SIG-M5 treated with dmso at 0.1 percent for 504 hours (cell line): ENCODE data around the gene SPRED3.

ENCODE experiments used
- DNase-seq: peaks from one replicate; lab custom pipeline; 2025; ENCODE audit not compliant: unreplicated experiment; lab: John Stamatoyannopoulos, UW

Gene SPRED3

GRCh38 chr19:38371081-38371480, 17.4 kb upstream of the SPRED3 start:
- no peak for DNase-seq

GRCh38 chr19:38373907-38374331, 14.6 kb upstream of the SPRED3 start:
- no peak for DNase-seq

GRCh38 chr19:38374332-38375097, 14.0 kb upstream of the SPRED3 start, which contains the start of gene PSMD8:
Gene PSMD8 (plus strand): TSS chr19:38374571. CDS start chr19:38374602, 31 bp downstream.
- peak; percentile 99 for DNase-seq

GRCh38 chr19:38375098-38375493, 13.4 kb upstream of the SPRED3 start:
- no peak for DNase-seq

- no peak for DNase-seq
Observed at GRCh38 chr19:38375748-38376147, 12.7 kb upstream of the SPRED3 start.

GRCh38 chr19:38376576-38376975, 11.9 kb upstream of the SPRED3 start:
- DNase-seq: no peak

GRCh38 chr19:38377052-38377451, 11.4 kb upstream of the SPRED3 start:
- DNase-seq: no peak

GRCh38 chr19:38378866-38379265, 9.6 kb upstream of the SPRED3 start:
- no peak for DNase-seq

- no peak for DNase-seq
Observed at GRCh38 chr19:38381138-38381537, 7.4 kb upstream of the SPRED3 start.

- DNase-seq: no peak
Observed at GRCh38 chr19:38383184-38383583, 5.3 kb upstream of the SPRED3 start.

GRCh38 chr19:38383743-38384142, 4.8 kb upstream of the SPRED3 start:
- DNase-seq: no peak

GRCh38 chr19:38384209-38385027, 4.1 kb upstream of the SPRED3 start:
- DNase-seq: no peak

- DNase-seq: no peak
Observed at GRCh38 chr19:38385057-38385803, 3.3 kb upstream of the SPRED3 start.

GRCh38 chr19:38385804-38386257, 2.7 kb upstream of the SPRED3 start:
- no peak for DNase-seq

- DNase-seq: no peak
Observed at GRCh38 chr19:38386300-38386970, 2.1 kb upstream of the SPRED3 start.

- DNase-seq: peak; percentile 33
Observed at GRCh38 chr19:38386971-38387549, 1.4 kb upstream of the SPRED3 start.

GRCh38 chr19:38387550-38388348, 748 bp upstream of the SPRED3 start, which contains the start of gene GGN:
Gene GGN (minus strand): TSS chr19:38388034. CDS start chr19:38387261, 773 bp downstream.
- peak; percentile 73 for DNase-seq

- no peak for DNase-seq
Observed at GRCh38 chr19:38389101-38389925, 816 bp downstream of the SPRED3 start.
